BJ (cell line): ENCODE measurements around the gene PLCH2. TPM values are rescaled to one million over a fixed set of nuclear protein-coding genes. Genes with fewer than 3 reads are reported as not detected.

Experiments
- CTCF ChIA-PET: fragments of 350-600 bp; formaldehyde crosslinking; extraction: SDS; loops from one replicate; lab custom pipeline; 2021; ENCODE audit warnings: antibody characterized with exemption, inconsistent platforms; lab: Yijun Ruan, JAX
- POLR2A ChIA-PET: fragments of 300-600 bp; sonication (Branson Sonifier 250); formaldehyde crosslinking; extraction: SDS; loops from one replicate; lab custom pipeline; 2021; ENCODE audit warnings: antibody characterized with exemption; lab: Charles Lee
- DNase-seq: peaks from one replicate; pipeline ENCODE4 v3.0.0-alpha.2; 2011; ENCODE audit warnings: low read depth
- H3K27me3 ChIP-seq: 2 replicates; pipeline ENCODE4 v1.6.0; 2011; ENCODE audit warnings: low read length; ENCODE audit not compliant: control insufficient read depth, insufficient read depth
- H3K36me3 ChIP-seq: 2 replicates; pipeline ENCODE4 v1.5.1; 2011; ENCODE audit warnings: low read length; ENCODE audit not compliant: control insufficient read depth, insufficient read depth
- H3K4me3 ChIP-seq: 2 replicates; pipeline ENCODE4 v1.5.1; 2011; ENCODE audit warnings: low read depth, mild to moderate bottlenecking, control low read depth, low read length
- polyA plus RNA-seq: library from polyadenylated mRNA; depleted of rRNA; stranded (reverse); fragments of >200 nt; gene quantifications from 2 replicates; pipeline ENCODE4 v1.2.3, GENCODE V29; 2011
- TF ChIP-seq, protein P1 (sequence below): IDR thresholded peaks from 2 replicates; pipeline ENCODE4 v1.5.1; 2011; ENCODE audit warnings: low read depth, mild to moderate bottlenecking, control low read depth, inconsistent platforms, low read length, moderate library complexity; ENCODE audit not compliant: insufficient read depth

PLCH2 gene
- polyA plus RNA-seq, 1 experiment = 0.06 TPM

- TF ChIP-seq, protein P1, sequence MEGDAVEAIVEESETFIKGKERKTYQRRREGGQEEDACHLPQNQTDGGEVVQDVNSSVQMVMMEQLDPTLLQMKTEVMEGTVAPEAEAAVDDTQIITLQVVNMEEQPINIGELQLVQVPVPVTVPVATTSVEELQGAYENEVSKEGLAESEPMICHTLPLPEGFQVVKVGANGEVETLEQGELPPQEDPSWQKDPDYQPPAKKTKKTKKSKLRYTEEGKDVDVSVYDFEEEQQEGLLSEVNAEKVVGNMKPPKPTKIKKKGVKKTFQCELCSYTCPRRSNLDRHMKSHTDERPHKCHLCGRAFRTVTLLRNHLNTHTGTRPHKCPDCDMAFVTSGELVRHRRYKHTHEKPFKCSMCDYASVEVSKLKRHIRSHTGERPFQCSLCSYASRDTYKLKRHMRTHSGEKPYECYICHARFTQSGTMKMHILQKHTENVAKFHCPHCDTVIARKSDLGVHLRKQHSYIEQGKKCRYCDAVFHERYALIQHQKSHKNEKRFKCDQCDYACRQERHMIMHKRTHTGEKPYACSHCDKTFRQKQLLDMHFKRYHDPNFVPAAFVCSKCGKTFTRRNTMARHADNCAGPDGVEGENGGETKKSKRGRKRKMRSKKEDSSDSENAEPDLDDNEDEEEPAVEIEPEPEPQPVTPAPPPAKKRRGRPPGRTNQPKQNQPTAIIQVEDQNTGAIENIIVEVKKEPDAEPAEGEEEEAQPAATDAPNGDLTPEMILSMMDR = no peak
- POLR2A ChIA-PET = no interaction called here
- CTCF ChIA-PET = no interaction called here
- no peak for DNase-seq
- no peak overlapping the region for H3K4me3 ChIP-seq
- peaks cover 33% of the 10 kb centered on the region for H3K36me3 ChIP-seq
- H3K27me3 ChIP-seq = peaks cover 1% of the 10 kb centered on the region; the same call in 1 of the 2 replicates
Observed at GRCh38 chr1:2509589-2509988, 33.5 kb downstream of the PLCH2 start.

- CTCF ChIA-PET = no interaction called here
- POLR2A ChIA-PET = no interaction called here
Observed at GRCh38 chr1:2510366-2511155, 34.5 kb downstream of the PLCH2 start.

DNA sequence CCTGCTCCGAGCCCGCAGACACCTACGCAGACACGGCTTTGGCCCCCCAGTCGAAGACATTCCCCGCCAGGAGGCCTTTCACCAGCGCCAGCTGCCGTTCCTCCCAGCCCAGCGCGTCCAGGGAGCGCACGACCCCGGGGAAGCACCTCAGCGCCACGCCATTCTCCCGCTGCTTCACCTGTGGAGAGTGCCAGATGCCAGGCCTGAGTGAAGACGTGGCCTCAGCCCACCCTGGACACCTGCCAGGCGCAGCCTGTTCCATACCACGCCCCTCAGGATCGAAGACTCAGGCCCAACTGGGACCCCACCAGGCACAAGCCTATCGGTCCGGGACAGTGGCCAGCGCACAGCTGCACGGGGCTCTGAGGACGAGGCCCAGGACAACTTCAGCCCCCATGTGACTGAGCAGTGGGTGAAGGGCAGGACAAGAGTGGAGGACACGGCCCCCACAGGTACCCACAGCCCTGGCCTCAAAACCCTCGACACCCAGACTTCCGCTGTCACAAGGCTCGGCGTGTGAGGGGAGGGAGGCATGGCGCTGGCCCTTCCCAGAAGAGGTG lies 36.9 kb downstream of the PLCH2 start:
- no peak for DNase-seq
- Histone ChIP-seq H3K27me3 (no peaks in the 10 kb centered on the region), H3K4me3 (no peak overlapping the region), H3K36me3 (peaks cover 54% of the 10 kb centered on the region)
- ChIA-PET CTCF (no interaction called here), POLR2A (no interaction called here)
- TF ChIP-seq, protein P1 = no peak

More at GRCh38 chr1:2510366-2511155, 34.5 kb downstream of the PLCH2 start:
- Histone ChIP-seq H3K4me3 (no peak overlapping the region), H3K27me3 (no peaks in the 10 kb centered on the region), H3K36me3 (peaks cover 40% of the 10 kb centered on the region)
- DNase-seq = no peak
- TF ChIP-seq, protein P1 = no peak

GRCh38 chr1:2513939-2514652 lies 38.0 kb downstream of the PLCH2 start:
- CTCF ChIA-PET = interaction anchor here (1.1 kb wide), 1 partner anchor 8 kb away, joined by 3 read pairs; no protein-coding TSS in a partner anchor

More at GRCh38 chr1:2513939-2514652, 38.0 kb downstream of the PLCH2 start:
- Histone ChIP-seq H3K27me3 (no peaks in the 10 kb centered on the region), H3K4me3 (no peak overlapping the region), H3K36me3 (peaks cover 58% of the 10 kb centered on the region)
- DNase-seq = no peak
- TF ChIP-seq, protein P1 = no peak
- POLR2A ChIA-PET = no interaction called here
